Colonic mucosa (tissue), 4 donors: ENCODE measurements around the gene GCSH. TPM values are rescaled to one million over a fixed set of nuclear protein-coding genes. Genes with fewer than 3 reads are reported as not detected.

Experiments
- DNase-seq: peaks from one replicate; pipeline ENCODE4 v3.0.0-alpha.2; 2020
- H3K27ac ChIP-seq: fragments of 200-600 bp; one replicate; pipeline ENCODE4 v1.8.0; 2021
- H3K27me3 ChIP-seq: fragments of 200-600 bp; one replicate; pipeline ENCODE4 v1.8.0; 2021
- H3K36me3 ChIP-seq: fragments of 200-600 bp; one replicate; pipeline ENCODE4 v1.8.0; 2021
- H3K4me1 ChIP-seq: fragments of 200-600 bp; one replicate; pipeline ENCODE4 v1.8.0; 2021; ENCODE audit warnings: mild to moderate bottlenecking
- H3K4me3 ChIP-seq: fragments of 200-600 bp; one replicate; pipeline ENCODE4 v1.8.0; 2021
- H3K9ac ChIP-seq, 2 donors: one replicate each; pipeline ENCODE4 v1.7.0; 2013; ENCODE audit warnings: control low read depth in 2 of 2, low read depth in 2 of 2, low read length in 2 of 2
- H3K9me3 ChIP-seq: fragments of 200-600 bp; one replicate; pipeline ENCODE4 v1.8.0; 2021
- CTCF ChIP-seq: fragments of 200-600 bp; IDR thresholded peaks from one replicate; pipeline ENCODE4 v1.8.0; 2022; ENCODE audit warnings: antibody characterized with exemption, mild to moderate bottlenecking
- intact Hi-C: fragments of 100-400 bp; cut with DNase I; formaldehyde crosslinking; loops from one replicate; pipeline ENCODE4 v1.14.1; 2022
- total RNA-seq, 2 donors: library from RNA; stranded (reverse); fragmentation: NEBNext Ultra II Directional in 1 of 2; extraction: Animal tissue kit (Norgen Biotek cat#: 25700) in 1 of 2; gene quantifications; one replicate each; pipeline ENCODE4 v1.2.1, GENCODE V29; 2021
- donor health status: healthy.
- donor health status: DM: no; HTN: no; CAD: no.
- donor health status: DM: no; HTN: no; CAD: no.

Gene GCSH
- total RNA-seq, 2 donors from 2014 or later: 9.4 to 24.7 TPM

GRCh38 chr16:81081014-81081413 lies 15.2 kb downstream of the GCSH start:
- TF ChIP-seq CTCF: no peak
- H3K9ac ChIP-seq: no peak overlapping the region
- H3K27me3 ChIP-seq: no peaks in the 10 kb centered on the region
- no peak overlapping the region for H3K4me3 ChIP-seq
- intact Hi-C loops: no loop called here
- H3K27ac ChIP-seq: no peak overlapping the region
- H3K9me3 ChIP-seq: no peaks in the 10 kb centered on the region
- H3K4me1 ChIP-seq: no peaks in the 10 kb centered on the region
- DNase-seq: no peak
- no peaks in the 10 kb centered on the region for H3K36me3 ChIP-seq

GRCh38 chr16:81080233-81080632 lies 16.0 kb downstream of the GCSH start:
- intact Hi-C loops: no loop called here
- H3K36me3 ChIP-seq: no peaks in the 10 kb centered on the region
- no peak overlapping the region for H3K27ac ChIP-seq
- no peak for DNase-seq
- H3K4me1 ChIP-seq: no peaks in the 10 kb centered on the region
- no peak overlapping the region for H3K4me3 ChIP-seq
- no peaks in the 10 kb centered on the region for H3K9me3 ChIP-seq
- no peak for TF ChIP-seq CTCF
- H3K27me3 ChIP-seq: no peaks in the 10 kb centered on the region
- H3K9ac ChIP-seq: no peak overlapping the region

GRCh38 chr16:81077076-81077940 lies 18.9 kb downstream of the GCSH start, which contains the start of gene C16orf46:
Gene C16orf46 (minus strand): TSS chr16:81077238. CDS start chr16:81063955, 13,283 bp downstream.
- peak; percentile 99 for DNase-seq
- Histone ChIP-seq H3K27me3 (no peaks in the 10 kb centered on the region), H3K36me3 (no peaks in the 10 kb centered on the region), H3K27ac (peak within 1 kb of the TSS; percentile 96), H3K4me1 (no peaks in the 10 kb centered on the region), H3K9me3 (no peaks in the 10 kb centered on the region), H3K4me3 (peak within 1 kb of the TSS; percentile 55), H3K9ac (peak within 1 kb of the TSS; percentile 86 to 93)
- intact Hi-C loops: no loop called here
- no peak for TF ChIP-seq CTCF

- no peaks in the 10 kb centered on the region for H3K9me3 ChIP-seq
- peak overlapping the region; percentile 96 for H3K27ac ChIP-seq
- H3K36me3 ChIP-seq: no peaks in the 10 kb centered on the region
- DNase-seq: peak; percentile 95
- H3K4me1 ChIP-seq: no peaks in the 10 kb centered on the region
- peak overlapping the region; percentile 55 for H3K4me3 ChIP-seq
- no peak for TF ChIP-seq CTCF
- no peaks in the 10 kb centered on the region for H3K27me3 ChIP-seq
- H3K9ac ChIP-seq: peak overlapping the region; percentile 40 to 93
- intact Hi-C loops: no loop called here
Observed at GRCh38 chr16:81076566-81077075, 19.6 kb downstream of the GCSH start.

- no peak overlapping the region for H3K9ac ChIP-seq
- no peaks in the 10 kb centered on the region for H3K4me1 ChIP-seq
- H3K27ac ChIP-seq: no peak overlapping the region
- H3K36me3 ChIP-seq: no peaks in the 10 kb centered on the region
- intact Hi-C loops: no loop called here
- H3K9me3 ChIP-seq: no peaks in the 10 kb centered on the region
- no peak for TF ChIP-seq CTCF
- no peak for DNase-seq
- H3K4me3 ChIP-seq: no peak overlapping the region
- H3K27me3 ChIP-seq: no peaks in the 10 kb centered on the region
Observed at GRCh38 chr16:81073560-81074330, 22.4 kb downstream of the GCSH start.
